ENCODE results near the gene ZNF396. TPM values are rescaled to one million over a fixed set of nuclear protein-coding genes. Genes with fewer than 3 reads are reported as not detected.
A peak's percentile ranks its signal among the peaks of the same experiment; 100 is the strongest.

The ZNF396 gene
- total RNA-seq, 1 donor from 2014 or later = 2.9 TPM

DNA sequence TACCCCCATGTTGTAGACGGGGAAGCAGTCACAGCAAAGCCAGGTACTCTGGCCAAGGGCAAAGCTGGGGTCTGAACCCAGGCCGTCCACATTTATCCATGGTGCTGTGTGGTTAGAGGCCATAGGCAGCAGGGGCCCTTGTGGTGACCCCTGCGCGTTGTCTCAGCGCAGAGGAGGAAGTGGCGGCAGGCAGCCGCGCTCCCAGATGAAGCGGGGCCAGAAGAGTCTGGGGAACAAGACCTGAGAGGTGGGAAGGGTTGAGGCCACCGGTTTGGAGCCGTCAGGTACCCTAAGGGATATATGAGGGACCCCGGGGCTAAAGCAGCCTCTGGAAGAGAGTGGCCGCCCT is 770 bp downstream of the ZNF396 start:
- peak; percentile 7 for DNase-seq (ENCODE audit: low read depth, low spot score)
- Mint-ChIP-seq H3K4me1 (peaks cover 11% of the 10 kb centered on the region), H3K4me3 (peak overlapping the region; percentile 90), H3K27ac (ENCODE audit: unreplicated experiment) (no peak overlapping the region), H3K36me3 (ENCODE audit: low read depth) (no peaks in the 10 kb centered on the region), H3K9me3 (no peaks in the 10 kb centered on the region), H3K27me3 (ENCODE audit: low read depth) (peaks cover 26% of the 10 kb centered on the region)
- peak; percentile 28 for TF ChIP-seq CTCF (conservative IDR thresholded peaks at IDR 0.05)

GRCh38 chr18:35374708-35375107 is 2.4 kb downstream of the ZNF396 start:
- TF ChIP-seq CTCF (conservative IDR thresholded peaks at IDR 0.05) = no peak
- Mint-ChIP-seq H3K27ac (ENCODE audit: unreplicated experiment) (no peak overlapping the region), H3K9me3 (no peaks in the 10 kb centered on the region), H3K4me3 (peak overlapping the region; percentile 58), H3K36me3 (ENCODE audit: low read depth) (no peaks in the 10 kb centered on the region), H3K27me3 (ENCODE audit: low read depth) (peaks cover 25% of the 10 kb centered on the region), H3K4me1 (peaks cover 11% of the 10 kb centered on the region)
- DNase-seq (ENCODE audit: low read depth, low spot score) = no peak

DNA sequence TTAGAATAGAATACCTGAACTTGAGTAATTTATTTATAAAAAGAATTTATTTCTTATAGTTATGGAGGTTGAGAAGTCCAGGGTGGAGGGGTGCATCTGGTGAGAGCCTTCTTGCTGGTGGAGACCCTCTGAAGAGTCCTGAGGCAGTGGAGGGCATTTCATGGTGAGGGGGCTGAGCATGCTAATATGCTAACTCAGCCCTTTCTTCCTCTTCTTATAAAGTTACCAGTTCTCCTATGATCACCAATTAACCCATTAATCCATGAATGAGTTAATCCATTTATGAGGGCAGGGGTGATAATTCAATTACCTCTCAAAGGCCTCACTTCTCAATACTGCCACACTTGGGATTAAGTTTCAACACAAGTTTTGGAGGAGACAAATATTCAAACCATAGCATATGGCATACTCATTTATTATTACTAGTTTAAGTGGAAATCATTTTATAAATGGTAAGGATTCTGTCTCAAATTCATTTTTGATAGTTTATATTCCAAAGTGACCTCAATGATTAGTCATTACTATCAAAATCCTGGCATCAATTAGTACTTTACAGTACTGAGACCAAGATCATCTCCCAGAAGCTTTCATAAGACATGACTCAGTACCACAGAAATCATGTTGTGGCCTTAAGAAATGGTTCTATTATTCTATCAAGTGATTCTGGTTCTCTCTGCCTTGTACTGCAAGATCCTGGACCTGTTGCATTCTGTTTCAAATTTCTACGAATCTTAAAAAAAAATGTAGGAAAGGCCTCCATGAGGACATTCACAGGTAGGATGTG is 5.5 kb downstream of the ZNF396 start:
- DNase-seq (ENCODE audit: low read depth, low spot score) = no peak
- TF ChIP-seq CTCF (conservative IDR thresholded peaks at IDR 0.05) = no peak
- Mint-ChIP-seq H3K4me3 (no peak overlapping the region), H3K27ac (ENCODE audit: unreplicated experiment) (no peak overlapping the region), H3K36me3 (ENCODE audit: low read depth) (no peaks in the 10 kb centered on the region), H3K9me3 (no peaks in the 10 kb centered on the region), H3K4me1 (peaks cover 5% of the 10 kb centered on the region), H3K27me3 (ENCODE audit: low read depth) (no peaks in the 10 kb centered on the region)

DNA sequence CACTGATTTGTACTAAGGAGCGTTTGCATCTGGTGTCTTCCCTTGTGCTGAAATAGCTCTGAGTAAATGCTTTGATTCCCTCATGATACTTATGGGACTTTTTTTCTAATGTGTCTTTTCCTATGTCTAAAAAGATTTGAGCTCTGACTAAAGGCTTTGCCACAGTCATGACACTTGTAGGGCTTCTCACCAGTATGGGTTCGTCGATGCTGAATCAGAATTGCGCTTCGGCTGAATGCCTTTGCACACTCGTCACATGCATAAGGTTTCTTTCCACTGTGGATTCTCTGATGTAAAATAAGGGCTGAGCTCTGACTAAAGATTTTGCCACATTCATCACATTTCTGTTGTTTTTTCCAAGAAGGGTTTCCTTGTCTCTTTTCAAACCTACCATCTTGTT is 8.0 kb downstream of the ZNF396 start:
- Mint-ChIP-seq H3K27ac (ENCODE audit: unreplicated experiment) (no peak overlapping the region), H3K36me3 (ENCODE audit: low read depth) (no peaks in the 10 kb centered on the region), H3K4me3 (no peak overlapping the region), H3K4me1 (no peaks in the 10 kb centered on the region), H3K27me3 (ENCODE audit: low read depth) (no peaks in the 10 kb centered on the region), H3K9me3 (no peaks in the 10 kb centered on the region)
- TF ChIP-seq CTCF (conservative IDR thresholded peaks at IDR 0.05) = no peak
- no peak for DNase-seq (ENCODE audit: low read depth, low spot score)

- Mint-ChIP-seq H3K4me3 (no peak overlapping the region), H3K27me3 (ENCODE audit: low read depth) (no peaks in the 10 kb centered on the region), H3K27ac (ENCODE audit: unreplicated experiment) (no peak overlapping the region), H3K36me3 (ENCODE audit: low read depth) (no peaks in the 10 kb centered on the region), H3K9me3 (no peaks in the 10 kb centered on the region), H3K4me1 (no peaks in the 10 kb centered on the region)
- TF ChIP-seq CTCF (conservative IDR thresholded peaks at IDR 0.05) = no peak
- no peak for DNase-seq (ENCODE audit: low read depth, low spot score)
Measured at GRCh38 chr18:35368595-35368994, 8.5 kb downstream of the ZNF396 start.
